HUES64 (cell line): ENCODE data around the gene ERBB3.
"Not testable (repeated sequence)": the region's sequence is repeated elsewhere in the genome, so short reads cannot be mapped to it uniquely, and the experiment has no call there.

Source experiments
- H3K27ac ChIP-seq: 2 replicates; pipeline ENCODE4 v1.7.0; 2013; ENCODE audit warnings: low read depth, low read length, inconsistent platforms
- H3K27me3 ChIP-seq: 2 replicates; pipeline ENCODE4 v1.6.1; 2013; ENCODE audit warnings: mild to moderate bottlenecking, low read length; ENCODE audit not compliant: insufficient read depth
- H3K36me3 ChIP-seq: 2 replicates; pipeline ENCODE4 v1.6.1; 2013; ENCODE audit warnings: mild to moderate bottlenecking, low read length; ENCODE audit not compliant: insufficient read depth
- H3K4me1 ChIP-seq: 2 replicates; pipeline ENCODE4 v1.6.1; 2013; ENCODE audit warnings: mild to moderate bottlenecking, low read length, moderate library complexity; ENCODE audit not compliant: insufficient read depth
- H3K4me3 ChIP-seq: 2 replicates; pipeline ENCODE4 v1.5.1; 2013; ENCODE audit warnings: mild to moderate bottlenecking, low read length, moderate library complexity
- H3K9ac ChIP-seq: 2 replicates; pipeline ENCODE4 v1.6.1; 2013; ENCODE audit warnings: mild to moderate bottlenecking, low read depth, low read length
- H3K9me3 ChIP-seq: 2 replicates; pipeline ENCODE4 v1.6.1; 2013; ENCODE audit warnings: low read depth, low read length; ENCODE audit not compliant: insufficient read depth
- WGBS: fragments of 150-250, 120-280 bp; methylation state at CpG from one replicate; pipeline ENCODE4 v1.1.7; 2013; ENCODE audit warnings: missing lambda C conversion rate; 5-methylcytosine and 5-hydroxymethylcytosine counted together

ERBB3 gene

GRCh38 chr12:56115329-56115728, 35.4 kb downstream of the ERBB3 start:
- H3K9me3 ChIP-seq = no peaks in the 10 kb centered on the region
- peaks cover 54% of the 10 kb centered on the region for H3K36me3 ChIP-seq
- H3K9ac ChIP-seq = peak overlapping the region; percentile 98
- peak overlapping the region; percentile 55 for H3K27ac ChIP-seq
- 46% methylated on average over 10 of the region's 10 CpGs for WGBS
- peak overlapping the region; percentile 83 for H3K4me3 ChIP-seq
- no peaks in the 10 kb centered on the region for H3K27me3 ChIP-seq
- H3K4me1 ChIP-seq = peaks cover 17% of the 10 kb centered on the region

DNA sequence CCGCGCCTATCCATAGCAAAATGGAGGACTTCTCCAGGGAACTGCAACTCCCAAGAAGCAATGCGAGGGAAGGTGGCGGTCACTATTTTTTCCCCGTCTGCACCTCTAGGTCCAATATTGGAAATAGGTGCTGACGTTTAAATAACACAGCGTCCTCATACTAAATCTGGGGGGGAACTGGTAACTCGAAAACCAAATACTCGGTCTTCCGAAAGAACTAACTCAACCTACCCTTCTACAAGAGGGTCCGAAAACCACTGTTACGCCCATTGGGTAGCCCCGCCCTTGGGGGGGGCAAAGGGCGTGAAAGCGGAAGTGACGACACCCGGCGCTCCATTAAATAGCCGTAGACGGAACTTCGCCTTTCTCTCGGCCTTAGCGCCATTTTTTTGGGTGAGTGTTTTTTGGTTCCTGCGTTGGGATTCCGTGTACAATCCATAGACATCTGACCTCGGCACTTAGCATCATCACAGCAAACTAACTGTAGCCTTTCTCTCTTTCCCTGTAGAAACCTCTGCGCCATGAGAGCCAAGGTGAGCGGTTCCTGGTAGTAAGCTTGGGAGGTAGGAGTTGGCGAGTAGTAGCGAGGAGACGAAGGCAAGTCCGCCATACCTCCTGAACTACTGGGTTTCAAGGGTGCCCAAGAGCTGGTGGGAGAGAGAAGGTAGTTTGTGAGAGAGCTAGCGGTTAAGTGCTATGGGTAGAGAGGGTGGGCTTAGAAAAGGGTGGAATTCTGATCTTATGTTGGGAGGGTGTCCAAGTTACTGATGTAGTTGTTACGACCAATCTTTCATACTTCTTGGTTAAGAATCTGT, 36.5 kb downstream of the ERBB3 start, which contains the start of gene RPL41:
Gene RPL41 (plus strand): TSS at position 367 of the 815 bp plus-strand sequence.
- Histone ChIP-seq H3K9me3 (no peaks in the 10 kb centered on the region), H3K27ac (peak within 1 kb of the TSS; percentile 85), H3K9ac (peak within 1 kb of the TSS; percentile 98), H3K4me1 (peaks cover 17% of the 10 kb centered on the region), H3K4me3 (peak within 1 kb of the TSS; percentile 83), H3K36me3 (peaks cover 53% of the 10 kb centered on the region), H3K27me3 (no peaks in the 10 kb centered on the region)
- under 1% methylated on average over 32 of the region's 34 CpGs for WGBS

DNA sequence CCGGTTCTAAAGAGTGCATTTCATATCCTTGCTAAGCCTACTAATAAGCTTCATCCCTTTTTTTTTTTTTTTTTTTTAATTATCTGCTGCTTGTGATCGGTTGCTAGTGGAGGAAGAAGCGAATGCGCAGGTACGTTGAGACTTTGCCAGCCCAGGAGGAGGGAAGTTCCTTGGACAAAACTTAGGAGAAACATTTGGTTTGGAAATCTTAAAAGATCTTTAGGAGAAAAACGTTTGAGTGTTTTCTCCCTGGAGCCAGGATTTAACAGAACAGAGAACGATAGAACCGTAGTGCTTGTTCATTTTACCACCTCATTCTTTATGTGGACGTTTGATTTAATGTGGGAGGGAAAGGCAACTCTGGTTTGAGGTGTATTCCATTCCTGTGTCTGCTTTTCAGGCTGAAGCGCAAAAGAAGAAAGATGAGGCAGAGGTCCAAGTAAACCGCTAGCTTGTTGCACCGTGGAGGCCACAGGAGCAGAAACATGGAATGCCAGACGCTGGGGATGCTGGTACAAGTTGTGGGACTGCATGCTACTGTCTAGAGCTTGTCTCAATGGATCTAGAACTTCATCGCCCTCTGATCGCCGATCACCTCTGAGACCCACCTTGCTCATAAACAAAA, 37.2 kb downstream of the ERBB3 start:
- H3K9me3 ChIP-seq, H3K27me3 ChIP-seq: not testable (repeated sequence)
- peaks cover 50% of the 10 kb centered on the region for H3K36me3 ChIP-seq
- H3K9ac ChIP-seq = peak overlapping the region; percentile 98
- peak overlapping the region; percentile 85 for H3K27ac ChIP-seq
- H3K4me3 ChIP-seq = peak overlapping the region; percentile 83
- under 1% methylated on average over 9 of the region's 16 CpGs for WGBS
- peaks cover 17% of the 10 kb centered on the region for H3K4me1 ChIP-seq

GRCh38 chr12:56117778-56118687, 38.1 kb downstream of the ERBB3 start, which contains the start of gene ZC3H10:
ZC3H10 (plus strand) TSS chr12:56118266; CDS start chr12:56120563, 2,297 bp downstream.
- Histone ChIP-seq H3K9me3 (no peaks in the 10 kb centered on the region), H3K27ac (peak within 1 kb of the TSS; percentile 85), H3K4me1 (peaks cover 17% of the 10 kb centered on the region), H3K9ac (peak within 1 kb of the TSS; percentile 98), H3K36me3 (peaks cover 42% of the 10 kb centered on the region), H3K4me3 (peak within 1 kb of the TSS; percentile 83), H3K27me3 (no peaks in the 10 kb centered on the region)
- under 1% methylated on average over 60 of the region's 61 CpGs for WGBS

DNA sequence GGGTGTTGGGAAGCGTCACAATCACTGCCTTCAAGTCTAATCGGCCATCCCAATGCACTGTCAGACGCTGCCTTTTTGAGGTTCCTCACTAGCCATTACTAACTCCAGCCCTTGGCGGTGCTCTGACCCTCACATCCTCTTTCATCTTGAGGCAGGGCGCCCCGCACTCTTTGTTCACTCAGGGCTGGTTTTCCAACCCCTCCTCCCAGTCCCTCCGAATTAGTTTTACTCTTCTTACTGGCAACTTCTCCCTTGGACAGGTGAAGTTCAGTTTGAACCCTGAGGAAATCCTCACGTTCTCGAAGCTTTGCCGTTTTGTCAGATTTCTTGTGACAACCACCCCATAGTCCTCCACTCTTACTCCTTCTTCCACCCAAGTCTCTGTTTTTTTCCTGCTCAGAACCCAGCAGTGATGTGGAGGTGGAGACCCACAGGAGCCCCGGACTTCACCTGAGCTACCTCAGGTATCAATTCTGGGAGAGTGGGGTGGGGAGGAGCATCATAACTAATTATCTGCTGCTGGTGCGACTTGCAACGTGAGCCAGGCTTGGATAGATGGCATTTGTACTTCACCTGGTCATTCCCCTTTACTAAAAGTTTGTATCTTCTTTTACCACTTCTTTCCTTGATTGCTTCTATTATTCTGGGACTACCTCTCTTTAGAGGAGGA, 38.9 kb downstream of the ERBB3 start:
- H3K27ac ChIP-seq = peak overlapping the region; percentile 71
- H3K4me3 ChIP-seq = peak overlapping the region; percentile 83
- H3K27me3 ChIP-seq = no peaks in the 10 kb centered on the region
- H3K9me3 ChIP-seq = no peaks in the 10 kb centered on the region
- H3K4me1 ChIP-seq = peaks cover 17% of the 10 kb centered on the region
- peak overlapping the region; percentile 64 for H3K9ac ChIP-seq
- peaks cover 34% of the 10 kb centered on the region for H3K36me3 ChIP-seq
- 23% methylated on average over 13 of the region's 13 CpGs for WGBS

DNA sequence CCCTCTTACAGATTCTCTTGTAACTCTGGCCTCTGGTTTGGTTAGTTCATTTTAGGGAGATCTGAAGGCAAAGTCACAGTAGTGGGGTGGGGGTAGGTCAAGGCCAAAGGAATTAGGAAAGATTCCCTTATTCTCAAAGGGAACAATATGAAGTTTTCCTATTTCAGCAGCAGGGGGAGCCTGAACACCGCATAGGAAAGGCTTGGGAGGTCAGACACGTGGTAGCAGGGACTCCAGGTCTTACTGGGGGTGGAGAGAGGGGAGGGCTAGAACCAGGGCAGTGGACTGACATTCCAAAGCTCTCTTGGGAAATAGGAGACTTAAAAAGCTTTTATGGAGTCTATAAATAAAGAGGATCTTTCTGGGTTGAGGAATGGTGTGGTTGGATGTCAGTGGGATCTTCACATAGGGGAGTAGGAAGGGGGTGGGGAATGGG, 39.4 kb downstream of the ERBB3 start:
- Histone ChIP-seq H3K9ac (0 out of 2 replicates have a peak overlapping the region, but pooled peaks have one; percentile 64), H3K9me3 (no peaks in the 10 kb centered on the region), H3K27me3 (no peaks in the 10 kb centered on the region), H3K4me3 (peak overlapping the region; percentile 83), H3K36me3 (peaks cover 28% of the 10 kb centered on the region), H3K27ac (peak overlapping the region; percentile 71; the same call in 1 of the 2 replicates), H3K4me1 (peaks cover 17% of the 10 kb centered on the region)
- under 1% methylated on average over 2 of the region's 2 CpGs for WGBS

GRCh38 chr12:56120158-56120846, 40.3 kb downstream of the ERBB3 start:
- Histone ChIP-seq H3K4me3 (no peak overlapping the region), H3K4me1 (peaks cover 17% of the 10 kb centered on the region), H3K9me3 (no peaks in the 10 kb centered on the region), H3K36me3 (peaks cover 28% of the 10 kb centered on the region), H3K9ac (no peak overlapping the region), H3K27me3 (no peaks in the 10 kb centered on the region), H3K27ac (no peak overlapping the region)
- WGBS = 95% methylated on average over 17 of the region's 17 CpGs

- peaks cover 17% of the 10 kb centered on the region for H3K4me1 ChIP-seq
- H3K9ac ChIP-seq = no peak overlapping the region
- no peaks in the 10 kb centered on the region for H3K27me3 ChIP-seq
- 96% methylated on average over 11 of the region's 11 CpGs for WGBS
- H3K9me3 ChIP-seq = no peaks in the 10 kb centered on the region
- H3K27ac ChIP-seq = no peak overlapping the region
- no peak overlapping the region for H3K4me3 ChIP-seq
- H3K36me3 ChIP-seq = peaks cover 28% of the 10 kb centered on the region
Measured at GRCh38 chr12:56121204-56121870, 41.4 kb downstream of the ERBB3 start.

- 93% methylated on average over 2 of the region's 2 CpGs for WGBS
- Histone ChIP-seq H3K4me1 (peaks cover 28% of the 10 kb centered on the region), H3K36me3 (peaks cover 20% of the 10 kb centered on the region), H3K4me3 (no peak overlapping the region), H3K27me3 (no peaks in the 10 kb centered on the region), H3K27ac (no peak overlapping the region), H3K9ac (no peak overlapping the region), H3K9me3 (no peaks in the 10 kb centered on the region)
Measured at GRCh38 chr12:56122637-56123036, 42.7 kb downstream of the ERBB3 start.
